ENCODE measurements around the gene CFD.

DNA sequence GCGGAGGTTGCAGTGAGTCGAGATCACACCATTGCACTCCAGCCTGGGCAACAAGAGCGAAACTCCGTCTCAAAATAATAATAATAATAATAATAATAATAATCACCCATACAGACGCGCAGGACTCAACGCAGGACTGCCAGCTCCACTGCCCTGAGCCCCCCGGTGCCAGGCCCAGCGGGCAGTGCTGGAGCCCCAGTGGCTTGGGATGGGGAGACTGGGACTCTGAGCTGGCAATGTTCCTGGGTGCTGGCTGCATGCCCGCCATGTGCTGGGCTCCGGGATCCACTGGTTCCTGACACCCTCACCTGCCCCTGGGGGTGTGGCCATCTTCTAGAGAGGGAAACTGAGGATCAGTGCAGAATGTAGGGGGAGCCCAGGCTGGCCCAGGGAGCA is 32.2 kb upstream of the CFD start:
- TF ChIP-seq, protein P1, sequence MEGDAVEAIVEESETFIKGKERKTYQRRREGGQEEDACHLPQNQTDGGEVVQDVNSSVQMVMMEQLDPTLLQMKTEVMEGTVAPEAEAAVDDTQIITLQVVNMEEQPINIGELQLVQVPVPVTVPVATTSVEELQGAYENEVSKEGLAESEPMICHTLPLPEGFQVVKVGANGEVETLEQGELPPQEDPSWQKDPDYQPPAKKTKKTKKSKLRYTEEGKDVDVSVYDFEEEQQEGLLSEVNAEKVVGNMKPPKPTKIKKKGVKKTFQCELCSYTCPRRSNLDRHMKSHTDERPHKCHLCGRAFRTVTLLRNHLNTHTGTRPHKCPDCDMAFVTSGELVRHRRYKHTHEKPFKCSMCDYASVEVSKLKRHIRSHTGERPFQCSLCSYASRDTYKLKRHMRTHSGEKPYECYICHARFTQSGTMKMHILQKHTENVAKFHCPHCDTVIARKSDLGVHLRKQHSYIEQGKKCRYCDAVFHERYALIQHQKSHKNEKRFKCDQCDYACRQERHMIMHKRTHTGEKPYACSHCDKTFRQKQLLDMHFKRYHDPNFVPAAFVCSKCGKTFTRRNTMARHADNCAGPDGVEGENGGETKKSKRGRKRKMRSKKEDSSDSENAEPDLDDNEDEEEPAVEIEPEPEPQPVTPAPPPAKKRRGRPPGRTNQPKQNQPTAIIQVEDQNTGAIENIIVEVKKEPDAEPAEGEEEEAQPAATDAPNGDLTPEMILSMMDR (IDR thresholded peaks at IDR 0.05) = no peak
- TF ChIP-seq POLR2A (IDR thresholded peaks at IDR 0.05) = no peak
